Fibroblast of skin of right quadriceps (primary cell): ENCODE results near the gene KRT17.
A peak's percentile ranks its signal among the peaks of the same experiment; 100 is the strongest.
"Not testable (repeated sequence)": the region's sequence is repeated elsewhere in the genome, so short reads cannot be mapped to it uniquely, and the experiment has no call there.

Source experiments
- DNase-seq: peaks from one replicate; pipeline ENCODE4 v3.0.0-alpha.2; 2013

KRT17 gene

GRCh38 chr17:41619036-41619926, 5.1 kb downstream of the KRT17 start:
- no peak for DNase-seq

- no peak for DNase-seq
These were observed 5.9 kb downstream of the KRT17 start for GRCh38 chr17:41618341-41619035.

- no peak for DNase-seq
These were observed 6.7 kb downstream of the KRT17 start for GRCh38 chr17:41617698-41618097.

GRCh38 chr17:41617136-41617535, 7.2 kb downstream of the KRT17 start:
- no peak for DNase-seq

- DNase-seq, result not testable (repeated sequence)
These were observed 7.9 kb downstream of the KRT17 start for GRCh38 chr17:41616486-41616885.

- no peak for DNase-seq
These were observed 8.9 kb downstream of the KRT17 start for GRCh38 chr17:41615454-41615853.

GRCh38 chr17:41614767-41615166, 9.6 kb downstream of the KRT17 start:
- DNase-seq, result not testable (repeated sequence)

GRCh38 chr17:41614098-41614497, 10.3 kb downstream of the KRT17 start:
- DNase-seq, result no peak

GRCh38 chr17:41613277-41614082, 10.9 kb downstream of the KRT17 start:
- DNase-seq, result no peak

- peak; percentile 15 for DNase-seq
These were observed 11.8 kb downstream of the KRT17 start, which contains the start of gene KRT16 for GRCh38 chr17:41612376-41613160. TSS of gene KRT16 (minus strand) at chr17:41612767. CDS start at chr17:41612688, 79 bp downstream.

- DNase-seq, result no peak
These were observed 13.3 kb downstream of the KRT17 start for GRCh38 chr17:41610965-41611640.

GRCh38 chr17:41610061-41610517, 14.3 kb downstream of the KRT17 start:
- DNase-seq, result not testable (repeated sequence)

- DNase-seq, result not testable (repeated sequence)
These were observed 17.4 kb downstream of the KRT17 start for GRCh38 chr17:41606930-41607329.

- no peak for DNase-seq
These were observed 21.9 kb downstream of the KRT17 start for GRCh38 chr17:41602524-41602923.

GRCh38 chr17:41600318-41600717, 24.1 kb downstream of the KRT17 start:
- DNase-seq, result no peak

- no peak for DNase-seq
These were observed 24.7 kb downstream of the KRT17 start for GRCh38 chr17:41599680-41600079.

- DNase-seq, result no peak
These were observed 28.8 kb downstream of the KRT17 start for GRCh38 chr17:41595585-41595984.

- DNase-seq, result no peak
These were observed 29.9 kb downstream of the KRT17 start for GRCh38 chr17:41594363-41594915.

GRCh38 chr17:41593306-41593981, 30.9 kb downstream of the KRT17 start:
- no peak for DNase-seq

GRCh38 chr17:41592601-41593305, 31.6 kb downstream of the KRT17 start:
- no peak for DNase-seq
